Left kidney (tissue), 2 donors: ENCODE results near the gene TMEM125. TPM values are rescaled to one million over a fixed set of nuclear protein-coding genes. Genes with fewer than 3 reads are reported as not detected.

Experiments used
- DNase-seq: peaks from one replicate; pipeline ENCODE4 v3.0.0-alpha.2; 2013
- polyA plus RNA-seq: library from polyadenylated mRNA; unstranded; fragments of 120-200 nt; gene quantifications from one replicate; pipeline ENCODE4 v1.2.1, GENCODE V29; 2013; ENCODE audit not compliant: insufficient read length

Gene TMEM125
- polyA plus RNA-seq, 1 donor: 15.6 TPM

DNA sequence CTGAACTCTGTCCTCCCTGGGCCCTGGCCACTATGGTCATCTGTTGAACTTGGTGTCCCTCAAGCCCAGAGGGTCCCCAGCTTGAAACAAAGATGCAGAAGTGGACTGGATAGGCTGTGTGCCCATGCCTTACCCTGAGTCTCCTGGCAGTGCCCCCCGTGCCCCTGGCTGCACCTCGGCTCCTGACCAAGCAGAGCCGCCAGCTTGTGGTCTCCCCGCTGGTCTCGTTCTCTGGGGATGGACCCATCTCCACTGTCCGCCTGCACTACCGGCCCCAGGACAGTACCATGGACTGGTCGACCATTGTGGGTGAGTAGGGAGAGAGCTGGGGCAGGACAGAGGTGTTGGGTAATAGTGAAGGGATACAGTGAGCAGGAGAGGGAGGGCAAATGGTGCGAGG, 41.7 kb downstream of the TMEM125 start:
- no peak for DNase-seq

DNA sequence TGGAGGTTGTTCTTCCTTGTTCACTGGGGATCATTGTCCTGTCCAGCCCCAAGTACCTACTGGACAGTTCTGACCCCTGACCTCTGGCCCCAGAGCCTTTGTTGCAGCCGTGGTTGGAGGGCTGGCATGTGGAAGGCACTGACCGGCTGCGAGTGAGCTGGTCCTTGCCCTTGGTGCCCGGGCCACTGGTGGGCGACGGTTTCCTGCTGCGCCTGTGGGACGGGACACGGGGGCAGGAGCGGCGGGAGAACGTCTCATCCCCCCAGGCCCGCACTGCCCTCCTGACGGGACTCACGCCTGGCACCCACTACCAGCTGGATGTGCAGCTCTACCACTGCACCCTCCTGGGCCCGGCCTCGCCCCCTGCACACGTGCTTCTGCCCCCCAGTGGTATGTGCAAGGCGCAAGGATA, 42.4 kb downstream of the TMEM125 start:
- DNase-seq: no peak

DNA sequence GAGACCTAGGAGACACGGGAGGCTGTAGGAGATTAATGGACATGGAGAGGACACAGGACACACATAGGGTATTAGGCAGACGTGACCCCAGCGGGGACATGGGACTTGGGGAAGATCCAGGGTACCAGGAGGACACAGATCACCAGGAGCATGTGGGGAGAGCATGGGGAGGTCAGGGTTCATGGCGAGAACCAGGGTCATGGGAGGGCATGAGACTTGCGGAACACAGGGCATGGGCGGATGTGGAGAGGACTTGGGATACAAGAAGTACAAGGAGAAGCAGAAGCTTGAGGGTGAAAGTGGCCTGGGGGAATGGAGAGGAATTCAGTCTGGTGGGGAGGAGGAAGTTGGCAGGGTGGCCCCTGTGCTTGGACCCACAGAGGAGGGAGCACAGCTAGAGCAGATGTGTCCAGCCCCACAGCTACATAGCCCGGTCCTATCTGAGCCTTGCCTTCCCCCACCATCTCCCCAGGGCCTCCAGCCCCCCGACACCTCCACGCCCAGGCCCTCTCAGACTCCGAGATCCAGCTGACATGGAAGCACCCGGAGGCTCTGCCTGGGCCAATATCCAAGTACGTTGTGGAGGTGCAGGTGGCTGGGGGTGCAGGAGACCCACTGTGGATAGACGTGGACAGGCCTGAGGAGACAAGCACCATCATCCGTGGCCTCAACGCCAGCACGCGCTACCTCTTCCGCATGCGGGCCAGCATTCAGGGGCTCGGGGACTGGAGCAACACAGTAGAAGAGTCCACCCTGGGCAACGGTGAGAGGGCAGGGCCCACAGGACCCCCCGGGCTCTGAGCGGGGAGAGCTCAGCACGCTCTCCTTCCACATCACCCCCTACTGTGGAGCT, 43.1 kb downstream of the TMEM125 start:
- DNase-seq: no peak

DNA sequence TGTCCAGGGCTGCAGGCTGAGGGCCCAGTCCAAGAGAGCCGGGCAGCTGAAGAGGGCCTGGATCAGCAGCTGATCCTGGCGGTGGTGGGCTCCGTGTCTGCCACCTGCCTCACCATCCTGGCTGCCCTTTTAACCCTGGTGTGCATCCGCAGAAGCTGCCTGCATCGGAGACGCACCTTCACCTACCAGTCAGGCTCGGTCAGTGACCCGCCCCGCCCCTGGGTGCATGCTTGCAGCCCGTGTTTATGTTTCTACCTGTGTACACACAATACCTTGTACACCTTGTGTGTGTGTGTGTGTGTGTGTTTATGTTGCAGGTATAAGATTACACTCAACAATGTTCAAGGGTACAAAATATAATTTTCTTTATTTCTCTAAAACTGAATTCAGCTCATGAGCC, 44.0 kb downstream of the TMEM125 start:
- DNase-seq: no peak

DNA sequence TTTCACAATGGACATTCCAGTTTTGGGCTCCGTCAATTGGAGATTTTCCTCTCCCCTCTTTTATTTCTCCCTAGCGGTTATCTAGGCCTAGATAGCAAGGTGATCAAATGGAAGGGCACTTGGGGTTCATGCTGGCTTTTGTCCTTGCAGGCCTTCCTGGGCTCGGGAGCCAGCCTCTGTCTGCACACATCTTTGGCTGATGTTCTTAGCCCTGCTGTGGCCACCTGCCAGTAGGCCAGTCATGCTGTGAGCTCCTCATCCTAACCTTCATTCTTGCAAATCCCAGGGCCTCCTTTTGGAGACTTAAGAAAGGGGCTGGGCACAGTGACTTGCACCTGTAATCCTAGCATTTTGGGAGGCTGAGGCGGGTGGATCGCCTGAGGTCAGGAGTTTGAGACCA, 44.5 kb downstream of the TMEM125 start:
- DNase-seq: no peak

DNA sequence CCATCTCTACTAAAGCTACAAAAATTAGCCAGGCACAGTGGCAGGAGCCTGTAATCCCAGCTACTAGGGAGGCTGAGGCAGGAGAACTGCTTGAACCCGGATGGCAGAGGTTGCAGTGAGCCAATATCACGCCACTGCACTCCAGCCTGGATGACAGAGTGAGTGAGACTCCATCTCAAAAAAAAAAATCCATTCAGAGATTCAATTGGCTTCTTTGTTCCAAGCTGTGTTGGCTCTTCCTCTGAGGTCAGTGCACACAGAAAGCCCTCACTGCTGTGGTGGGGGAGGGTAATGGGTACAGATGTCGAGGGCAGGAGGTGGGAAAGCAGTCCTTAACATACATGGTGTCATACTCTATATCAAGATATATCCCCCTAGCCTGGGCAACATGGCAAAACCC, 45.7 kb downstream of the TMEM125 start:
- DNase-seq: no peak

DNA sequence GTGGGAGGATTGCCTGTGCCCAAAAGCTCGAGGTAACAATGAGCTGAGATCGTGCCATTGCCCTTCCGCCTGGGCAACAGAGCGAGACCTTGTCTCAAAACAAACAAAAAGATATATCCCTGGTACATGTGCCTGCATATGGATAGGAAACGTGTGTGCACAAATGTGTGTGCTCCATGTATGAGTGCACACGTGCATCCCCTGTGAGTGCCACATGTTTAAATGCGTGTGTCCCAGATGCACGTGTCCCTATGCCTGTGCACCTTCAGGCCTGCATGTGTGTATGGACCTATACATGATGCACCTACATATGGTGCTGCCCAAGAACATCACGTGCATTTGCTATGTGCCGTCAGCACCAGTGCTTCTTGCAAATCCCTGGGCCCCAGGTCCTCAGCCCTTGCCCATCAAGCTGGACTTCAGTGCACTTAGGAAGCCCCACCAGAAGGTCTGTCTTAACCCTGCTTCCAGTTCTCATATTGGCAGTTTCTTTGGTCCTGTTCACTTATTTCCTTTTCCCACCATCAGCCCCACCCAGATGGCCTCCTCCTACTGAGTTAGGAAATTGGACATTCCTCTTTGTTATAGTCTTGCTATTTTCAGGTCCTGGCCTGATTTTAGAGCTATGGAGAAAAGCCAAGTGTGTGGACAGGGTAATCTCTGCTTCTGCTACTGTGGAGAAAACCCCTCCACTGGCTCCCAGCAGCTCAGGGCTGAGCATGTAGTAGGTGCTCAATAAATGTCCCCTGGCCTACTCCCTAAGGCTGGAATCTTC, 46.4 kb downstream of the TMEM125 start:
- no peak for DNase-seq

DNA sequence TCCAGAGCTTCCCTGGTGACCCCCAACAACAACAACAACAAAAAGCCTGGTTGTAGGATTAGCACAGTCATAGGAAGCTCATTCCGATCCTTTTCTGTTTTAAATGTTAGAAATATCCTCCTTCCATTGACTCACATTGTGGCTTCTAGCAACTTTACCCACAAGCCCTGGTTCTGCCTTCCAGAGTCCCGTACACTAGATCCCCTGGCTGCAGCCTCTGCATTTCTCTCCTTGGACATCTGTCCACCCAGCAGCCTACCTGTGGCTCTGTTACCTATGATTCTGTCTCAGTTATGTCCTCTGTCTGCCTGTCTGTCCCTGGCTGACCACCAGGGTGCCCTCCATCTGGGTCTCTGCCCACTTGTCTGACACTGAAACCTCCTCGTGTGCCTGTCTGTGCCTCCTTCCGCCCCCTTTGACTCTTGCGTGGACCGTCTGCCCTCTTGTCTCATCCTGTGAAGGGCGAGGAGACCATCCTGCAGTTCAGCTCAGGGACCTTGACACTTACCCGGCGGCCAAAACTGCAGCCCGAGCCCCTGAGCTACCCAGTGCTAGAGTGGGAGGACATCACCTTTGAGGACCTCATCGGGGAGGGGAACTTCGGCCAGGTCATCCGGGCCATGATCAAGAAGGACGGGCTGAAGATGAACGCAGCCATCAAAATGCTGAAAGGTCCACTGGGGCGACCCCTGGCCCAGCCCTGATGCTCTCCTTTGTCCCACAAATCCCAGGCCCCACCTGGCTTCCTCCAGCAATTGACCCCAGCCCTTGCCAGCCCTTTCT, 47.1 kb downstream of the TMEM125 start:
- DNase-seq: no peak

DNA sequence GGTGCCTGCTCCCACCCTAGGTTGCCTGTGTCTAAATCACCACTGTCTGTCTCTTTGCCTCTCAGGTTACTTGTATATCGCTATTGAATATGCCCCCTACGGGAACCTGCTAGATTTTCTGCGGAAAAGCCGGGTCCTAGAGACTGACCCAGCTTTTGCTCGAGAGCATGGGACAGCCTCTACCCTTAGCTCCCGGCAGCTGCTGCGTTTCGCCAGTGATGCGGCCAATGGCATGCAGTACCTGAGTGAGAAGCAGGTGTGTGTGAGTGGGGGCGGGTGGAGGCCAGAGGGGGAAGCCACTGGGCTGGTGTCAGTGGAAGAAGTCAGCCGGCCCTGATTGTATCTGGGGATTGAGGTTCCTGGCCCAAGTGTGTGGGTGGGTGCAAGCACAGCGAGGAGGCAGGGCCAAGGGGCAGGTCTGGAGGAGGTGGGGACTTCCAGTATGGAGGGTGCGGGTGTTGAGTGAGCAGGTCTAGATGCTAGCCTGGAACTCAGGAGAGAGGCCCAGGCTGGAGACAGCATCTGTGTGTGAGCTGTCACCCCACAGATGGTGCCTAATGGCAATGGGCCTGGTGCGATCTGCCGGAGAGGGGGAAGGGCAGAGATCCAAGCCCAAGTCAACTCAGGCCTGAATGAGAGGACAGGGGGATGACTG, 48.2 kb downstream of the TMEM125 start:
- no peak for DNase-seq

DNA sequence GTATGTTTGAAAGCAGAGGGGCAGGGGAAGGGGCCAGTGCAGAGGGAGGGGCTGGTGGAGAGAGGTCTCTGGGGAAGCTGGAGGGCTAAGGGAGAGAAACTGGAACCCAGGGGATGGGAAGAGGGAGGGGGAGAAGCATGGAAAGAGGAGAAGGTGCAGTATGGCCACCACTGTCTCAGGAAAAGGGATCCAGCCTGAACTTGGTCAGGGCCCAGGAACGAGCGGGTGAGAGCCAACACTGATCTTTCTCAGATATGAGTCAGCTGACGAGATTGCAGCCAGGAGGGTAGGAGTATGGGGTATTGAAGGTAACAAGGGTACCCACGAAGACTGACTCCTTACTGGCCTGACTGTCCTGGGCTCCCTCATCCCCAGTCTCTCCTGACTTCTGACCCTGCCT, 49.0 kb downstream of the TMEM125 start:
- DNase-seq: no peak

- no peak for DNase-seq
Measured at GRCh38 chr1:43319288-43319687, 49.5 kb downstream of the TMEM125 start.

DNA sequence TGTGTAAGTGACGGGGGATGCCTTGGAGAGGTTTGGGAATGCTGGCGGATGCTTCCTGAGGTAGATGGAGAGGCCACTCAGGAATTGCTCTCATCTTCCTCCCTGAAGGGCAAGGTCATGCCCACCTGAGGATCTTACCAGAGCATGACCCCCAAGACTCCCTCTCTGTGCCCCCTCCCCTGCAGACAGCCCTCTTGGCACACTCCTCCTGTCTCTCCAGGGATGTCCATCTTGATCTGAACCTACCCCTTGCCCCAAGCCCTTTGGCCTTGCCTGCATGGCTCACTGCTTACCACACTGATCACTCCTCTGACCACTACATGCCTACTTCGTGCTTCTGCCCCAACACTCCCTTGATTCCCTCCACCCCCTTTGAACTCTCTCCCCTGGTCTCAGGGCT, 50.0 kb downstream of the TMEM125 start:
- no peak for DNase-seq

- no peak for DNase-seq
Measured at GRCh38 chr1:43321331-43321891, 51.6 kb downstream of the TMEM125 start.

- no peak for DNase-seq
Measured at GRCh38 chr1:43322506-43322905, 52.7 kb downstream of the TMEM125 start.

Other genes starting within 250 kb of the TMEM125 start
- gene EBNA1BP2, start 97.7 kb upstream of the TMEM125 start, polyA plus RNA-seq: 77.5 TPM
- gene CFAP57, start 97.7 kb upstream of the TMEM125 start, polyA plus RNA-seq: 5.4 TPM
- gene C1orf210, start 15.6 kb downstream of the TMEM125 start, polyA plus RNA-seq: 21.1 TPM
- 47.3 TPM for gene TIE1, start 31.0 kb downstream of the TMEM125 start, polyA plus RNA-seq
- 0.83 TPM for gene MPL, start 67.8 kb downstream of the TMEM125 start, polyA plus RNA-seq
- 47.4 TPM for gene CDC20, start 89.0 kb downstream of the TMEM125 start, polyA plus RNA-seq
- gene ELOVL1, start 98.0 kb downstream of the TMEM125 start, polyA plus RNA-seq: 84.1 TPM
- 39.3 TPM for gene MED8, start 119.8 kb downstream of the TMEM125 start, polyA plus RNA-seq
- gene SZT2, start 119.9 kb downstream of the TMEM125 start, polyA plus RNA-seq: 31.4 TPM
- gene HYI, start 183.9 kb downstream of the TMEM125 start, polyA plus RNA-seq: 35.4 TPM